ENCODE results near the gene C13orf42. TPM values are rescaled to one million over a fixed set of nuclear protein-coding genes. Genes with fewer than 3 reads are reported as not detected.
"Not testable (repeated sequence)": the region's sequence is repeated elsewhere in the genome, so short reads cannot be mapped to it uniquely, and the experiment has no call there.

The C13orf42 gene
- total RNA-seq, 1 donor from 2014 or later = not detected

DNA sequence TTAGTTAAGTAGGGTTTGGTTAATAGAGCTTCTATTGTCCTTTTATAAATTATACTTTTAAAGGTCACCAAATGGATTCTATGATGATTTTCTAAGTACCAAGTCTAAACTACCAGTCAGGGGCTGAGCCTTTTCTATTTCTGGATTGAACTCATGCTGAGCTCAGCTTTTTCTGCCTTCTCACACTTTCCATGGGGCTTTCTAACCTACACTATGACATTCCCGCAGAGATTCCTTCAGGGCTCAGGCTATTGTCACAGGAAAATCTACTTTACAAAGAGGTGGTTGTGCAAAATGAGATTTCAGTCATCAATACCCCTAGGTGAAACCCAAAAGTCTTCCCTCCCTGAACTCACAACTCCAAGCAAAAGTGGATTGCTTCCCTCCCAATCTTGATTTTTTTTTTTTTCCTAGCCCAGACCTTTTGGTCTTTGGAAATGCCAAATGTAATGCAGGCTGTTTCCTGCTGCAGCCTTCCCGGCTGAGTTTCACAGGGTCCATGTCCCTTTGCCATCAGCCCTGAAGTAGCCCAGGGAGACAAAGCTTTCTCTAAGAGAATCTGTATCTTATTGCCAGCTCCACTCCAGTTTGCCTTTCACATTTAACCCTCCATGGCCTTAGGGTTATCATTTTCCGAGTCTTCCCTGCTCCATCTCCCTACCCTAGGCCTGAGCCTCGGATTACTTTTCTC lies 13.6 kb downstream of the C13orf42 start:
- Histone ChIP-seq H3K27ac (replicated peaks) (no peak overlapping the region), H3K9me3 (replicated peaks) (no peaks in the 10 kb centered on the region), H3K36me3 (no peaks in the 10 kb centered on the region), H3K4me3 (no peak overlapping the region), H3K4me1 (no peaks in the 10 kb centered on the region), H3K27me3 (ENCODE audit: low read depth) (peaks cover 18% of the 10 kb centered on the region)
- intact Hi-C loops (cut with micrococcal nuclease) = no loop called here
- no peak for DNase-seq
- TF ChIP-seq, protein P1, sequence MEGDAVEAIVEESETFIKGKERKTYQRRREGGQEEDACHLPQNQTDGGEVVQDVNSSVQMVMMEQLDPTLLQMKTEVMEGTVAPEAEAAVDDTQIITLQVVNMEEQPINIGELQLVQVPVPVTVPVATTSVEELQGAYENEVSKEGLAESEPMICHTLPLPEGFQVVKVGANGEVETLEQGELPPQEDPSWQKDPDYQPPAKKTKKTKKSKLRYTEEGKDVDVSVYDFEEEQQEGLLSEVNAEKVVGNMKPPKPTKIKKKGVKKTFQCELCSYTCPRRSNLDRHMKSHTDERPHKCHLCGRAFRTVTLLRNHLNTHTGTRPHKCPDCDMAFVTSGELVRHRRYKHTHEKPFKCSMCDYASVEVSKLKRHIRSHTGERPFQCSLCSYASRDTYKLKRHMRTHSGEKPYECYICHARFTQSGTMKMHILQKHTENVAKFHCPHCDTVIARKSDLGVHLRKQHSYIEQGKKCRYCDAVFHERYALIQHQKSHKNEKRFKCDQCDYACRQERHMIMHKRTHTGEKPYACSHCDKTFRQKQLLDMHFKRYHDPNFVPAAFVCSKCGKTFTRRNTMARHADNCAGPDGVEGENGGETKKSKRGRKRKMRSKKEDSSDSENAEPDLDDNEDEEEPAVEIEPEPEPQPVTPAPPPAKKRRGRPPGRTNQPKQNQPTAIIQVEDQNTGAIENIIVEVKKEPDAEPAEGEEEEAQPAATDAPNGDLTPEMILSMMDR (IDR thresholded peaks at IDR 0.05; ENCODE audit: borderline replicate concordance) = no peak

- no peaks in the 10 kb centered on the region for H3K4me1 ChIP-seq
- TF ChIP-seq, protein P1 (IDR thresholded peaks at IDR 0.05; ENCODE audit: borderline replicate concordance) = no peak
- DNase-seq = no peak
- H3K27ac ChIP-seq (replicated peaks) = no peak overlapping the region
- H3K4me3 ChIP-seq = no peak overlapping the region
- no peaks in the 10 kb centered on the region for H3K36me3 ChIP-seq
- intact Hi-C loops (cut with micrococcal nuclease) = no loop called here
- H3K9me3 ChIP-seq (replicated peaks) = no peaks in the 10 kb centered on the region
- peaks cover 5% of the 10 kb centered on the region for H3K27me3 ChIP-seq (ENCODE audit: low read depth)
Measured at GRCh38 chr13:51096131-51096530, 14.9 kb downstream of the C13orf42 start.

DNA sequence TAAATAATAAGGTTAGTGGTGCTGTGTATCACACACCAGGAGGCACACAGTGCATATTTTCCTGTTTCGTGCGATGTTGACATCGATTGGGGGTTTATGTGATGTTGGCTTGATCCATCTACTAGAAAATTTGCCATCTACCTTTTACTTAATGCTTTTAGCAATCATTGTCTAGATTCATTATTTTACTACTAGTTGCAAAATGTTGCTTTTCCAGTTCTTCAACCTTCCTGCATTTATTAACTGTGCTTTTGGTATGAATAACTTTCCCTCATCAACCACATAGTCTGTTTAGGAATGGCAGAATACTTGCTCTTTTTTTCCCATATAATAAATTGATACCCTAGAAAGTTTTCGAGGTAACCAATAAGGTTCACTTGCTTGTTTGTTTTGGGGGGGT lies 17.5 kb downstream of the C13orf42 start:
- intact Hi-C loops (cut with micrococcal nuclease) = no loop called here

GRCh38 chr13:51091839-51092238 lies 19.2 kb downstream of the C13orf42 start:
- H3K4me1 ChIP-seq = no peaks in the 10 kb centered on the region
- TF ChIP-seq, protein P1 (IDR thresholded peaks at IDR 0.05; ENCODE audit: borderline replicate concordance) = no peak

More for the DNA sequence above, 17.5 kb downstream of the C13orf42 start:
- TF ChIP-seq, protein P1 (IDR thresholded peaks at IDR 0.05; ENCODE audit: borderline replicate concordance) = no peak
- H3K36me3 ChIP-seq = no peaks in the 10 kb centered on the region
- no peaks in the 10 kb centered on the region for H3K27me3 ChIP-seq (ENCODE audit: low read depth)
- H3K9me3 ChIP-seq (replicated peaks) = no peaks in the 10 kb centered on the region
- no peaks in the 10 kb centered on the region for H3K4me1 ChIP-seq
- no peak overlapping the region for H3K27ac ChIP-seq (replicated peaks)
- no peak overlapping the region for H3K4me3 ChIP-seq
- no peak for DNase-seq

GRCh38 chr13:51083706-51084105 lies 27.4 kb downstream of the C13orf42 start:
- H3K4me3 ChIP-seq = no peak overlapping the region
- DNase-seq = no peak
- TF ChIP-seq, protein P1 (IDR thresholded peaks at IDR 0.05; ENCODE audit: borderline replicate concordance) = no peak
- H3K36me3 ChIP-seq = no peaks in the 10 kb centered on the region
- intact Hi-C loops (cut with micrococcal nuclease) = no loop called here
- H3K4me1 ChIP-seq = no peaks in the 10 kb centered on the region
- peaks cover 11% of the 10 kb centered on the region for H3K27me3 ChIP-seq (ENCODE audit: low read depth)
- H3K9me3 ChIP-seq (replicated peaks) = no peaks in the 10 kb centered on the region
- no peak overlapping the region for H3K27ac ChIP-seq (replicated peaks)

More at GRCh38 chr13:51091839-51092238, 19.2 kb downstream of the C13orf42 start:
- H3K27ac ChIP-seq (replicated peaks) = no peak overlapping the region
- no peak overlapping the region for H3K4me3 ChIP-seq
- no peak for DNase-seq
- H3K36me3 ChIP-seq = no peaks in the 10 kb centered on the region
- no peaks in the 10 kb centered on the region for H3K9me3 ChIP-seq (replicated peaks)
- no peaks in the 10 kb centered on the region for H3K27me3 ChIP-seq (ENCODE audit: low read depth)
- intact Hi-C loops (cut with micrococcal nuclease) = no loop called here

- H3K4me1 ChIP-seq; H3K36me3 ChIP-seq; DNase-seq; H3K27ac ChIP-seq (replicated peaks); H3K9me3 ChIP-seq (replicated peaks); H3K4me3 ChIP-seq; intact Hi-C loops (cut with micrococcal nuclease): not testable (repeated sequence)
- H3K27me3 ChIP-seq (ENCODE audit: low read depth) = peaks cover 11% of the 10 kb centered on the region
Measured at GRCh38 chr13:51080478-51081065, 30.5 kb downstream of the C13orf42 start.
